GM18858 (cell line): ENCODE data around the gene MOG.

ENCODE experiments used
- ATAC-seq: cut with Tn5 transposase; IDR thresholded peaks from one replicate; pipeline ENCODE4 v1.9.1; 2021; ENCODE audit not compliant: unreplicated experiment

Gene MOG

GRCh38 chr6:29656798-29657197 lies at the start of gene MOG:
TSS of gene MOG (plus strand) at chr6:29657092. CDS start at chr6:29657210, 118 bp downstream.
- no peak for ATAC-seq

- no peak for ATAC-seq
These were observed 48.8 kb upstream of the MOG start for GRCh38 chr6:29608131-29608530.

GRCh38 chr6:29610540-29610939 lies 46.4 kb upstream of the MOG start:
- no peak for ATAC-seq

GRCh38 chr6:29611426-29611825 lies 45.5 kb upstream of the MOG start:
- ATAC-seq, result no peak

GRCh38 chr6:29617782-29618554 lies 38.9 kb upstream of the MOG start:
- no peak for ATAC-seq

GRCh38 chr6:29619578-29620160 lies 37.2 kb upstream of the MOG start:
- no peak for ATAC-seq

GRCh38 chr6:29620630-29621029 lies 36.3 kb upstream of the MOG start:
- no peak for ATAC-seq

- ATAC-seq, result no peak
These were observed 32.4 kb upstream of the MOG start for GRCh38 chr6:29624520-29624961.

GRCh38 chr6:29625337-29625930 lies 31.5 kb upstream of the MOG start:
- no peak for ATAC-seq

- ATAC-seq, result no peak
These were observed 29.7 kb upstream of the MOG start for GRCh38 chr6:29626948-29627754.

GRCh38 chr6:29627755-29628418 lies 29.0 kb upstream of the MOG start:
- ATAC-seq, result no peak

- ATAC-seq, result no peak
These were observed 28.2 kb upstream of the MOG start for GRCh38 chr6:29628419-29629281.

- no peak for ATAC-seq
These were observed 27.3 kb upstream of the MOG start for GRCh38 chr6:29629571-29629970.

- ATAC-seq, result no peak
These were observed 26.6 kb upstream of the MOG start for GRCh38 chr6:29630315-29630714.

- ATAC-seq, result no peak
These were observed 25.6 kb upstream of the MOG start for GRCh38 chr6:29631209-29631810.

- ATAC-seq, result no peak
These were observed 24.8 kb upstream of the MOG start for GRCh38 chr6:29631860-29632731.

- no peak for ATAC-seq
These were observed 23.9 kb upstream of the MOG start, which contains the start of gene GABBR1 for GRCh38 chr6:29632789-29633533. TSS of gene GABBR1 (minus strand) at chr6:29633183. CDS start at chr6:29632385, 798 bp downstream.

- ATAC-seq, result no peak
These were observed 23.4 kb upstream of the MOG start for GRCh38 chr6:29633534-29633905.
